HCT116 (cell line): ENCODE results near the gene ZNF735. TPM values are rescaled to one million over a fixed set of nuclear protein-coding genes. Genes with fewer than 3 reads are reported as not detected.

Experiments used
- ATAC-seq: fragments of 200-7000 bp; cut with Tn5 transposase; 2 replicates; pipeline ENCODE4 v1.9.1; 2020; ENCODE audit warnings: mild to moderate bottlenecking, moderate library complexity
- BruUV-seq: library from RNA; stranded (reverse); fragments of 400-500 nt; replicated peaks from 2 replicates; lab custom pipeline; 2021; lab: Mats Ljungman, UMichigan
- CTCF ChIA-PET: fragments of 300-600 bp; sonication (Branson Sonifier 250); formaldehyde crosslinking; loops from one replicate; lab custom pipeline; 2021; ENCODE audit warnings: antibody characterized with exemption; lab: Charles Lee
- POLR2A ChIA-PET: fragments of 300-600, 350-600 bp; sonication (Branson Sonifier 250); formaldehyde crosslinking; loops from one replicate; lab custom pipeline; 2021; ENCODE audit warnings: antibody characterized with exemption; lab: Charles Lee
- RAD21 ChIA-PET, 2 experiments: fragments of 300-600 bp; sonication (Branson Sonifier 250); formaldehyde crosslinking; loops; one replicate each; lab custom pipeline; 2023; ENCODE audit warnings: low total read pairs in 2 of 2; ENCODE audit not compliant: uncharacterized antibody in 2 of 2, unreplicated experiment in 2 of 2, low non-redundant PET in 1 of 2; lab: Charles Lee
- DNase-seq: peaks from one replicate; pipeline ENCODE4 v3.0.0-alpha.2; 2010; ENCODE audit warnings: low read depth, low spot score
- H2AFZ ChIP-seq: fragments of 200-600 bp; shearing (Covaris generic), sonication (generic); 2 replicates; pipeline ENCODE4 v1.6.1; 2017; ENCODE audit warnings: low read depth, mixed run types, mixed read lengths, antibody characterized with exemption, low read length; ENCODE audit not compliant: poor library complexity, severe bottlenecking
- H3K27ac ChIP-seq: 2 replicates; pipeline ENCODE4 v1.5.1; 2012; ENCODE audit warnings: low read depth, low read length
- H3K27me3 ChIP-seq: fragments of 200-600 bp; sonication (generic); 2 replicates; pipeline ENCODE4 v1.6.1; 2016; ENCODE audit warnings: mixed run types, low read length, mixed read lengths; ENCODE audit not compliant: insufficient read depth
- H3K36me3 ChIP-seq, 2 experiments: fragments of 200-500 bp in 1 of 2; fragments of 200-600 bp in 1 of 2; sonication (Bioruptor generic) in 1 of 2; sonication (generic) in 1 of 2; 2 replicates each; pipeline versions ENCODE4 v1.5.1 to v1.6.1; 2014 to 2016; ENCODE audit warnings: low read length in 2 of 2, inconsistent platforms in 1 of 2, mixed read lengths in 1 of 2, mixed run types in 1 of 2; ENCODE audit not compliant: insufficient read depth in 2 of 2, control insufficient read depth in 1 of 2
- H3K4me1 ChIP-seq, 2 experiments: fragments of 200-600 bp in 1 of 2; sonication (generic) in 1 of 2; 2 replicates each; pipeline versions ENCODE4 v1.5.1 to v1.6.1; 2012 to 2017; ENCODE audit warnings: low read length in 2 of 2, inconsistent platforms in 1 of 2, mild to moderate bottlenecking in 1 of 2, mixed read lengths in 1 of 2, mixed run types in 1 of 2, moderate library complexity in 1 of 2; ENCODE audit not compliant: insufficient read depth in 2 of 2, control insufficient read depth in 1 of 2
- H3K4me2 ChIP-seq: fragments of 200-600 bp; sonication (generic); 2 replicates; pipeline ENCODE4 v1.6.1; 2017; ENCODE audit warnings: mixed run types, low read length, mixed read lengths
- H3K4me3 ChIP-seq, 2 experiments: fragments of 200-600 bp in 1 of 2; sonication (generic) in 1 of 2; replicated peaks in 1 of 2; 2 replicates each; pipeline ENCODE4 v1.5.1; 2011 to 2016; ENCODE audit warnings: low read length in 2 of 2, control low read depth in 1 of 2, low read depth in 1 of 2, mild to moderate bottlenecking in 1 of 2, mixed read lengths in 1 of 2, mixed run types in 1 of 2
- H3K79me2 ChIP-seq: fragments of 200-600 bp; sonication (generic); 2 replicates; pipeline ENCODE4 v1.6.1; 2017; ENCODE audit warnings: mild to moderate bottlenecking, mixed run types, low read length, moderate library complexity, mixed read lengths; ENCODE audit not compliant: insufficient read depth
- H3K9ac ChIP-seq: fragments of 200-600 bp; sonication (generic); 2 replicates; pipeline ENCODE4 v1.6.1; 2016; ENCODE audit warnings: low read length, mixed read lengths
- H3K9me2 ChIP-seq: fragments of 200-600 bp; sonication (generic), shearing (Covaris generic); 2 replicates; pipeline ENCODE4 v1.6.1; 2017; ENCODE audit warnings: mixed run types, mild to moderate bottlenecking, moderate library complexity; ENCODE audit not compliant: insufficient read depth
- H3K9me3 ChIP-seq, 2 experiments: fragments of 200-500 bp in 1 of 2; fragments of 200-600 bp in 1 of 2; sonication (Bioruptor generic) in 1 of 2; sonication (generic) in 1 of 2; 2 replicates each; pipeline ENCODE4 v1.6.1; 2014 to 2017; ENCODE audit warnings: low read length in 2 of 2, mixed read lengths in 2 of 2, inconsistent platforms in 1 of 2, low read depth in 1 of 2, mild to moderate bottlenecking in 1 of 2, mixed run types in 1 of 2, moderate library complexity in 1 of 2; ENCODE audit not compliant: control insufficient read depth in 1 of 2, insufficient read depth in 1 of 2
- H4K20me1 ChIP-seq: fragments of 200-600 bp; sonication (generic), shearing (Covaris generic); 2 replicates; pipeline ENCODE4 v1.6.1; 2017; ENCODE audit warnings: mixed run types, mild to moderate bottlenecking, moderate library complexity; ENCODE audit not compliant: insufficient read depth
- CBX3 ChIP-seq: IDR thresholded peaks from 2 replicates; pipeline ENCODE4 v1.6.1; 2012; ENCODE audit warnings: low read depth
- CTCF ChIP-seq, 3 experiments: fragments of 200-600 bp in 1 of 3; sonication (generic) in 1 of 3; IDR thresholded peaks in 2 of 3; conservative IDR thresholded peaks in 1 of 3; 2 replicates each; pipeline ENCODE4 v1.5.1; 2012 to 2017; ENCODE audit warnings: low read depth in 2 of 3, low read length in 2 of 3, antibody characterized with exemption in 1 of 3, borderline replicate concordance in 1 of 3, control low read depth in 1 of 3, mild to moderate bottlenecking in 1 of 3, mixed read lengths in 1 of 3, mixed run types in 1 of 3, moderate library complexity in 1 of 3; ENCODE audit not compliant: insufficient read depth in 1 of 3
- POLR2A ChIP-seq: IDR thresholded peaks from 2 replicates; pipeline ENCODE4 v1.7.0; 2011; ENCODE audit warnings: borderline replicate concordance; ENCODE audit not compliant: insufficient read depth, insufficient read length; ENCODE audit errors: extremely low read depth
- TCF7L2 ChIP-seq: IDR thresholded peaks from 2 replicates; pipeline ENCODE4 v1.7.0; 2011; ENCODE audit warnings: borderline replicate concordance, inconsistent platforms; ENCODE audit not compliant: insufficient read depth, insufficient read length; ENCODE audit errors: extremely low read depth
- intact Hi-C: fragments of 100-400 bp; cut with micrococcal nuclease; formaldehyde crosslinking; loops from 2 replicates; pipeline ENCODE4 v1.10.0; 2022
- total RNA-seq: library from RNA; stranded (reverse); gene quantifications from one replicate; pipeline ENCODE4 v1.2.1, GENCODE V29; 2021; ENCODE audit not compliant: unreplicated experiment

ZNF735 gene
- total RNA-seq, 1 experiment from 2014 or later: not detected

- H3K27me3 ChIP-seq: no peaks in the 10 kb centered on the region
- POLR2A ChIA-PET: no interaction called here
- no peak overlapping the region for H3K9ac ChIP-seq
- no peaks in the 10 kb centered on the region for H3K36me3 ChIP-seq
- no peak overlapping the region for H3K4me3 ChIP-seq
- H2AFZ ChIP-seq: no peak overlapping the region
- H4K20me1 ChIP-seq: no peaks in the 10 kb centered on the region; the same call in 1 of the 2 replicates
- no peak overlapping the region for H3K27ac ChIP-seq
- no peak for TF ChIP-seq POLR2A
- peak in 2 of 3 experiments; percentile 30 to 51; a peak in 4 of 6 replicates for TF ChIP-seq CTCF (IDR thresholded peaks at IDR 0.05 in 2 of 3, conservative IDR thresholded peaks at IDR 0.05 in 1 of 3; ENCODE audit: borderline replicate concordance in 1 of 3, insufficient read depth in 1 of 3, low read depth in 2 of 3, low read length in 2 of 3)
- intact Hi-C loops: loop anchor here (5.0 kb wide), 1 partner anchor 436 kb away; no protein-coding TSS in a partner anchor
- no peaks in the 10 kb centered on the region for H3K79me2 ChIP-seq
- H3K9me2 ChIP-seq: no peaks in the 10 kb centered on the region
- BruUV-seq: no TSS peak
- CTCF ChIA-PET: no interaction called here
- H3K9me3 ChIP-seq: peaks cover 4 to 10% of the 10 kb centered on the region in 2 experiments; a peak in 2 of 4 replicates
- H3K4me2 ChIP-seq: no peak overlapping the region
- DNase-seq (no peak), ATAC-seq (no peak)
- no peaks in the 10 kb centered on the region for H3K4me1 ChIP-seq
- RAD21 ChIA-PET: no interaction called here
Measured at GRCh38 chr7:64180989-64181388, 26.0 kb upstream of the ZNF735 start.

GRCh38 chr7:64181586-64181985, 25.4 kb upstream of the ZNF735 start:
- no TSS peak for BruUV-seq
- ChIA-PET CTCF (no interaction called here), POLR2A (no interaction called here), RAD21 (no interaction called here)
- H3K9me2 ChIP-seq: no peaks in the 10 kb centered on the region
- intact Hi-C loops: loop anchor here (5.0 kb wide), 1 partner anchor 436 kb away; no protein-coding TSS in a partner anchor
- DNase-seq (no peak), ATAC-seq (no peak)
- H3K79me2 ChIP-seq: no peaks in the 10 kb centered on the region
- H3K4me1 ChIP-seq: no peaks in the 10 kb centered on the region
- no peaks in the 10 kb centered on the region for H3K36me3 ChIP-seq
- H3K4me3 ChIP-seq: no peak overlapping the region
- peaks cover 10% of the 10 kb centered on the region in 2 experiments; a peak in 2 of 4 replicates for H3K9me3 ChIP-seq
- H3K9ac ChIP-seq: no peak overlapping the region
- no peak overlapping the region for H2AFZ ChIP-seq
- no peak overlapping the region for H3K27ac ChIP-seq
- H4K20me1 ChIP-seq: no peaks in the 10 kb centered on the region; the same call in 1 of the 2 replicates
- H3K4me2 ChIP-seq: no peak overlapping the region
- H3K27me3 ChIP-seq: no peaks in the 10 kb centered on the region
- TF ChIP-seq CTCF (IDR thresholded peaks at IDR 0.05 in 2 of 3, conservative IDR thresholded peaks at IDR 0.05 in 1 of 3; ENCODE audit: borderline replicate concordance in 1 of 3, insufficient read depth in 1 of 3, low read depth in 2 of 3, low read length in 2 of 3) (no peak), CBX3 (no peak), TCF7L2 (no peak)
